ENCODE measurements around the gene SFXN5. TPM values are rescaled to one million over a fixed set of nuclear protein-coding genes. Genes with fewer than 3 reads are reported as not detected.
A peak's percentile ranks its signal among the peaks of the same experiment; 100 is the strongest.

Gene SFXN5
- total RNA-seq, 4 donors from 2014 or later = 5.7 to 11.8 (median 6.7) TPM

- 0% methylated on average over 1 of the region's 29 CpGs; no CpG with 5 or more reads in 1 of the 2 donors for WGBS, 2 donors (ENCODE audit: low coverage in 1 of 2)
- Histone ChIP-seq H3K4me1 (peaks cover 3 to 66% (median 51%) of the 10 kb centered on the region in 3 donors), H3K4me3 (peak overlapping the region in 1 of 2 donors; percentile 48), H3K36me3 (no peaks in the 10 kb centered on the region), H3K9me3 (no peaks in the 10 kb centered on the region), H3K27me3 (peaks cover 100% of the 10 kb centered on the region), H3K27ac (no peak overlapping the region)
- no peak for TF ChIP-seq POLR2AphosphoS5 (IDR thresholded peaks at IDR 0.05)
- TF ChIP-seq EP300 (IDR thresholded peaks at IDR 0.05) = no peak
- TF ChIP-seq POLR2A (IDR thresholded peaks at IDR 0.05) = no peak
- no peak for TF ChIP-seq CTCF (IDR thresholded peaks at IDR 0.05)
- no peak for ATAC-seq
These were observed 154.8 kb downstream of the SFXN5 start for GRCh38 chr2:72916743-72917137.

- no peak overlapping the region for H3K27ac ChIP-seq
- H3K9me3 ChIP-seq = no peaks in the 10 kb centered on the region
- TF ChIP-seq POLR2A (IDR thresholded peaks at IDR 0.05) (no peak), CTCF (IDR thresholded peaks at IDR 0.05) (no peak), POLR2AphosphoS5 (IDR thresholded peaks at IDR 0.05) (no peak), EP300 (IDR thresholded peaks at IDR 0.05) (no peak)
- H3K4me3 ChIP-seq = peak overlapping the region in 1 of 2 donors; percentile 48
- peak; percentile 27 for ATAC-seq
- H3K27me3 ChIP-seq = peaks cover 100% of the 10 kb centered on the region
- H3K4me1 ChIP-seq = peaks cover 3 to 65% (median 51%) of the 10 kb centered on the region in 3 donors
- WGBS, 2 donors (ENCODE audit: low coverage in 1 of 2) = 0% methylated on average over 4 of the region's 86 CpGs; no CpG with 5 or more reads in 1 of the 2 donors
- H3K36me3 ChIP-seq = no peaks in the 10 kb centered on the region
These were observed 155.4 kb downstream of the SFXN5 start for GRCh38 chr2:72915907-72916742.

DNA sequence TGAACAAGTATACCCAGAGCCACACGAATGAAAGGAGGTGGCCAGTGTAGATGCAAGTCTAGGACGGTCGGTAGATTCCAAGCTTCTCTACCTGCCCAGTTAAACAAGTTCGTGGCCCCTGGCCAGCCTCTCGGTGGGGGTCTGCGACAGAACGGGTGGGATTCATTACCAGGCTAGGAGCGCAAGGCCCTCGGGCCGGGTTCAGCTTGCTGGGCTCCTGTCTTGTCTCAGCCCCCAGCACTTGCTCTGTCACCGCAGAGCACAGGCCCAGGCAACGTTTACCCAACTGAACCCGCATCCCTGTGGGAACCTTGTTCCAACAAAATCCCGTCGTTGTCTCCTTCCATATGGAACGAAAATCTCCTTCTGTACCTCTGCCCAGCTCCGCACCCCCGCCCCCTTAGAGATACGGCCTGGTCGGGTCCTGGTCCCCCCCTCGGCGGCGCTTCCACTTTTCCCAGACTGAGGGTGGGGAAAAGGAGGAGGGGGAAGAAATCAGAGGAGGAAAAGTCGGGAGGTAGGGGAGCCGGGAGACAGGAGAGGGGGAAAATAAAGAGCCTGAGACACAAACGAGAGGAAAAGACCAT lies 156.1 kb downstream of the SFXN5 start:
- no peak for ATAC-seq
- 0 to 6% methylated on average over 5 of the region's 26 CpGs for WGBS, 2 donors (ENCODE audit: low coverage in 1 of 2)
- H3K27me3 ChIP-seq = peaks cover 100% of the 10 kb centered on the region
- no peaks in the 10 kb centered on the region for H3K36me3 ChIP-seq
- H3K27ac ChIP-seq = no peak overlapping the region
- peak overlapping the region in 1 of 2 donors; percentile 48 for H3K4me3 ChIP-seq
- TF ChIP-seq POLR2AphosphoS5 (IDR thresholded peaks at IDR 0.05) (no peak), EP300 (IDR thresholded peaks at IDR 0.05) (no peak), CTCF (IDR thresholded peaks at IDR 0.05) (no peak), POLR2A (IDR thresholded peaks at IDR 0.05) (no peak)
- peaks cover 3 to 58% (median 46%) of the 10 kb centered on the region in 3 donors for H3K4me1 ChIP-seq
- no peaks in the 10 kb centered on the region for H3K9me3 ChIP-seq

DNA sequence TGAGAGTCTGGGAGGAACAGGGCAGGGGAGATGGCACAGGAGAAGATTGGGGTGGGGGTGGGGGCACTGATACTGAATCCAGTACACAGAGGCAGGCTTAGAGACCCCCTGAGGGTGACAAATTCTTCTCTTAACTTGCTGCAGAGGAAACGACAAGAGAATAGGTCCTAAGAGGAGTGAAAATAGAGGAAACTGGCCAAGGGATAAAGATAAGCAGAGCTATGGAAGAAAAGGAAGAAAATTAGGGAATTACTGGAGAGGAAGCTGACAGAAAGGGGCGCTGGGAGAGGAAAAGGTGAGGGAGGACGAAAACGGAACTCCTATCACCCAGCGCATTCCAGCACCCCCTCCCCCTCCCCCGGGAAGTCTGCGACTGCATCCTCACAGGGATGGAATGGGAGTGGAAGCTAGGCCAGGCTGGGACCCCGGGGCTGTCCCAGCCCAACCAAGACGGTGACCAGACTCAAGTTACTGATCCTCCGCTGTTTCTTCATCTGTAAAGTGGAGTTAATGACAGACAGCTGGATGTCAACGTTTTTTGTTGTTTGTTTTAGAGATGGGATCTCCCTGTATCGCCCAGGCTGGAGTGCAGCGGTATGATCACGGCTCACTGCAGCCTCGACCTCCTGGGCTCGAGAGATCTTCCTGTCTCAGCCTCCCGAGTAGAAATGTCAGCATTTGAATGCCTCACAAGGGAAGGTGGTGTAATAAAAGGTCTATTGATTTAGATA lies 156.8 kb downstream of the SFXN5 start:
- 5 to 6% methylated on average over 10 to 16 of the region's 17 CpGs for WGBS, 2 donors (ENCODE audit: low coverage in 1 of 2)
- Histone ChIP-seq H3K9me3 (no peaks in the 10 kb centered on the region), H3K4me1 (peaks cover 3 to 51% (median 39%) of the 10 kb centered on the region in 3 donors), H3K27me3 (peaks cover 100% of the 10 kb centered on the region), H3K4me3 (no peak overlapping the region), H3K27ac (no peak overlapping the region), H3K36me3 (no peaks in the 10 kb centered on the region)
- no peak for ATAC-seq
- TF ChIP-seq POLR2A (IDR thresholded peaks at IDR 0.05) = no peak
- no peak for TF ChIP-seq CTCF (IDR thresholded peaks at IDR 0.05)
- no peak for TF ChIP-seq POLR2AphosphoS5 (IDR thresholded peaks at IDR 0.05)
- no peak for TF ChIP-seq EP300 (IDR thresholded peaks at IDR 0.05)
